ENCODE measurements around the gene GRM7. TPM values are rescaled to one million over a fixed set of nuclear protein-coding genes. Genes with fewer than 3 reads are reported as not detected.

Gene GRM7
- total and polyA plus RNA-seq, 12 donors, result 0.27 to 7.8 (median 3.2) TPM; not detected in 3

- H3K27me3 ChIP-seq, result no peaks in the 10 kb centered on the region
- intact Hi-C loops (cut with DNase I), result no loop called here
- H3K36me3 ChIP-seq (replicated peaks in 1 of 2), result no peaks in the 10 kb centered on the region
- DNase-seq, result no peak
- TF ChIP-seq POLR2A (IDR thresholded peaks at IDR 0.05), result no peak
- no peak for TF ChIP-seq CTCF (IDR thresholded peaks at IDR 0.05)
- H3K9me3 ChIP-seq (replicated peaks in 1 of 3), result no peaks in the 10 kb centered on the region
- no peaks in the 10 kb centered on the region for H3K4me1 ChIP-seq (replicated peaks in 1 of 2)
- H3K4me3 ChIP-seq, result no peak overlapping the region
- no peak overlapping the region for H3K27ac ChIP-seq
Measured at GRCh38 chr3:6962801-6963200, 101.9 kb downstream of the GRM7 start.

DNA sequence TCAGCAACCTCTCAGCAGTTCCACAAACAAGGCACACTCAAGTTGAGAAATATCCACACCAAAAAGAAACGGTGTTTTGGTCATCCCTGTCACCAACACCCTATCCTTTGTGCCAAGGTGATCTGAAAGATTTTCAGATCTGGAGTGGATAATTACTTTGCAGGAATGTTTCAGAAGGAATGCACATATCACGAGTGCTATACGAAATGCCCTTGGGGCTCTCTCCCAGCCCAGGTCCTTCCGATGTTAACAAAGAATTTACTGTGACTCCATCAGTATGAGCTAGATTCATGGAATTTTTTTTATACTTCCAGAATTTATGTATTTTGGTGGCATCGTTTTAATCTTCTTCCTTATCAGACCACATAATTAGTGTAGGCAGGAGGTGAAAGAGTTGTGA lies 105.0 kb downstream of the GRM7 start:
- no peak for TF ChIP-seq CTCF (IDR thresholded peaks at IDR 0.05)
- no peak for TF ChIP-seq POLR2A (IDR thresholded peaks at IDR 0.05)
- Histone ChIP-seq H3K27ac (no peak overlapping the region), H3K9me3 (replicated peaks in 1 of 3) (no peaks in the 10 kb centered on the region), H3K36me3 (replicated peaks in 1 of 2) (no peaks in the 10 kb centered on the region), H3K27me3 (no peaks in the 10 kb centered on the region), H3K4me1 (replicated peaks in 1 of 2) (no peaks in the 10 kb centered on the region), H3K4me3 (no peak overlapping the region)
- intact Hi-C loops (cut with DNase I), result no loop called here
- WGBS, 4 donors, result 73 to 75% (median 74%) methylated on average over 5 of the region's 5 CpGs
- no peak for DNase-seq

- DNase-seq, result no peak
- Histone ChIP-seq H3K9me3 (replicated peaks in 1 of 3) (no peaks in the 10 kb centered on the region), H3K36me3 (replicated peaks in 1 of 2) (no peaks in the 10 kb centered on the region), H3K4me3 (no peak overlapping the region), H3K27ac (no peak overlapping the region), H3K27me3 (no peaks in the 10 kb centered on the region), H3K4me1 (replicated peaks in 1 of 2) (no peaks in the 10 kb centered on the region)
- TF ChIP-seq CTCF (IDR thresholded peaks at IDR 0.05) (no peak), POLR2A (IDR thresholded peaks at IDR 0.05) (no peak)
- intact Hi-C loops (cut with DNase I), result no loop called here
- 75 to 86% (median 81%) methylated on average over 2 of the region's 2 CpGs for WGBS, 4 donors
Measured at GRCh38 chr3:6971933-6972332, 111.0 kb downstream of the GRM7 start.

- TF ChIP-seq POLR2A (IDR thresholded peaks at IDR 0.05) (no peak), CTCF (IDR thresholded peaks at IDR 0.05) (no peak)
- WGBS, 4 donors, result 85 to 93% (median 89%) methylated on average over 7 of the region's 7 CpGs
- no peak overlapping the region for H3K27ac ChIP-seq
- no peak for DNase-seq
- H3K4me3 ChIP-seq, result no peak overlapping the region
- intact Hi-C loops (cut with DNase I), result no loop called here
- no peaks in the 10 kb centered on the region for H3K27me3 ChIP-seq
- H3K9me3 ChIP-seq (replicated peaks in 1 of 3), result no peaks in the 10 kb centered on the region
- no peaks in the 10 kb centered on the region for H3K36me3 ChIP-seq (replicated peaks in 1 of 2)
- no peaks in the 10 kb centered on the region for H3K4me1 ChIP-seq (replicated peaks in 1 of 2)
Measured at GRCh38 chr3:6985848-6986247, 124.9 kb downstream of the GRM7 start.

Measured in adrenal gland (tissue), 12 donors.